RWPE1 (cell line): ENCODE results near the gene WDR45.

Source experiments
- CTCF ChIA-PET: fragments of 350-600 bp; sonication (Branson Sonifier 250); formaldehyde crosslinking; extraction: SDS; loops from one replicate; lab custom pipeline; 2021; lab: Yijun Ruan, JAX
- POLR2A ChIA-PET: fragments of 400-600 bp; formaldehyde crosslinking; extraction: SDS; loops from one replicate; lab custom pipeline; 2020; ENCODE audit warnings: antibody characterized with exemption; ENCODE audit not compliant: low non-redundant PET; lab: Yijun Ruan, JAX
- DNase-seq: peaks from one replicate; pipeline ENCODE4 v3.0.0; 2012; ENCODE audit warnings: low spot score
- H3K27ac ChIP-seq: fragments of 450-650 bp; 2 replicates; pipeline ENCODE4 v1.5.1; 2017
- CTCF ChIP-seq: fragments of 450-650 bp; conservative IDR thresholded peaks from 2 replicates; pipeline ENCODE4 v1.5.1; 2017; ENCODE audit warnings: low read depth, mild to moderate bottlenecking

The WDR45 gene

GRCh38 chrX:49071877-49072711, 7.6 kb downstream of the WDR45 start:
- POLR2A ChIA-PET: no interaction called here
- no peak for DNase-seq
- H3K27ac ChIP-seq: peak overlapping the region; percentile 71
- no peak for TF ChIP-seq CTCF
- CTCF ChIA-PET: no interaction called here

- TF ChIP-seq CTCF: no peak
- H3K27ac ChIP-seq: no peak overlapping the region; the same call in 1 of the 2 replicates
- no peak for DNase-seq
- ChIA-PET POLR2A (no interaction called here), CTCF (no interaction called here)
These were observed 8.7 kb downstream of the WDR45 start for GRCh38 chrX:49070988-49071387.

GRCh38 chrX:49069038-49069437, 10.6 kb downstream of the WDR45 start:
- CTCF ChIA-PET: no interaction called here
- no peak for DNase-seq
- TF ChIP-seq CTCF: no peak
- POLR2A ChIA-PET: no interaction called here
- 0 out of 2 replicates have a peak overlapping the region, but pooled peaks have one; percentile 9 for H3K27ac ChIP-seq

- DNase-seq: no peak
- TF ChIP-seq CTCF: no peak
- ChIA-PET CTCF (interaction anchor here (0.6 kb wide), 1 partner anchor 561 kb away, joined by 3 read pairs; no protein-coding TSS in a partner anchor), POLR2A (no interaction called here)
- no peak overlapping the region for H3K27ac ChIP-seq
These were observed 12.2 kb downstream of the WDR45 start for GRCh38 chrX:49067285-49068120.

- POLR2A ChIA-PET: no interaction called here
- H3K27ac ChIP-seq: no peak overlapping the region
- DNase-seq: no peak
- CTCF ChIA-PET: no interaction called here
- no peak for TF ChIP-seq CTCF
These were observed 13.0 kb downstream of the WDR45 start for GRCh38 chrX:49066690-49067089.

GRCh38 chrX:49066278-49066677, 13.4 kb downstream of the WDR45 start:
- no peak for TF ChIP-seq CTCF
- DNase-seq: no peak
- H3K27ac ChIP-seq: no peak overlapping the region
- CTCF ChIA-PET: no interaction called here
- POLR2A ChIA-PET: no interaction called here
